Measurements from ENCODE around the gene POFUT2. TPM values are rescaled to one million over a fixed set of nuclear protein-coding genes. Genes with fewer than 3 reads are reported as not detected.

The POFUT2 gene
- total RNA-seq, 1 donor from 2014 or later = 9.0 TPM

- no peak overlapping the region for H3K4me3 ChIP-seq (ENCODE audit: low read depth, low read length)
- no peak for TF ChIP-seq CTCF (IDR thresholded peaks at IDR 0.05; ENCODE audit: insufficient read depth, low read length, severe bottlenecking)
- no peak for DNase-seq (ENCODE audit: low read depth)
- no peaks in the 10 kb centered on the region for H3K27me3 ChIP-seq (ENCODE audit: control insufficient read depth, insufficient read depth, low read length)
- FAIRE-seq = no peak
- no peaks in the 10 kb centered on the region for H3K36me3 ChIP-seq (ENCODE audit: control insufficient read depth, insufficient read depth, low read length)
These were observed 18.1 kb upstream of the POFUT2 start for GRCh38 chr21:45305836-45306235.

GRCh38 chr21:45304945-45305344 lies 17.2 kb upstream of the POFUT2 start:
- no peak for FAIRE-seq
- Histone ChIP-seq H3K36me3 (ENCODE audit: control insufficient read depth, insufficient read depth, low read length) (no peaks in the 10 kb centered on the region), H3K4me3 (ENCODE audit: low read depth, low read length) (no peak overlapping the region), H3K27me3 (ENCODE audit: control insufficient read depth, insufficient read depth, low read length) (no peaks in the 10 kb centered on the region)
- no peak for DNase-seq (ENCODE audit: low read depth)
- no peak for TF ChIP-seq CTCF (IDR thresholded peaks at IDR 0.05; ENCODE audit: insufficient read depth, low read length, severe bottlenecking)

- H3K27me3 ChIP-seq (ENCODE audit: control insufficient read depth, insufficient read depth, low read length) = no peaks in the 10 kb centered on the region
- DNase-seq (ENCODE audit: low read depth) = no peak
- FAIRE-seq = no peak
- TF ChIP-seq CTCF (IDR thresholded peaks at IDR 0.05; ENCODE audit: insufficient read depth, low read length, severe bottlenecking) = no peak
- no peaks in the 10 kb centered on the region for H3K36me3 ChIP-seq (ENCODE audit: control insufficient read depth, insufficient read depth, low read length)
- H3K4me3 ChIP-seq (ENCODE audit: low read depth, low read length) = no peak overlapping the region
These were observed 16.8 kb upstream of the POFUT2 start for GRCh38 chr21:45304476-45304830.

GRCh38 chr21:45303751-45304475 lies 16.2 kb upstream of the POFUT2 start:
- Histone ChIP-seq H3K27me3 (ENCODE audit: control insufficient read depth, insufficient read depth, low read length) (no peaks in the 10 kb centered on the region), H3K4me3 (ENCODE audit: low read depth, low read length) (no peak overlapping the region), H3K36me3 (ENCODE audit: control insufficient read depth, insufficient read depth, low read length) (no peaks in the 10 kb centered on the region)
- DNase-seq (ENCODE audit: low read depth) (no peak), FAIRE-seq (no peak)
- TF ChIP-seq CTCF (IDR thresholded peaks at IDR 0.05; ENCODE audit: insufficient read depth, low read length, severe bottlenecking) = no peak

- no peak for DNase-seq (ENCODE audit: low read depth)
- FAIRE-seq = no peak
These were observed 15.5 kb upstream of the POFUT2 start for GRCh38 chr21:45303091-45303615.

More at GRCh38 chr21:45303091-45303615, 15.5 kb upstream of the POFUT2 start:
- no peaks in the 10 kb centered on the region for H3K27me3 ChIP-seq (ENCODE audit: control insufficient read depth, insufficient read depth, low read length)
- no peak for TF ChIP-seq CTCF (IDR thresholded peaks at IDR 0.05; ENCODE audit: insufficient read depth, low read length, severe bottlenecking)
- no peaks in the 10 kb centered on the region for H3K36me3 ChIP-seq (ENCODE audit: control insufficient read depth, insufficient read depth, low read length)
- no peak overlapping the region for H3K4me3 ChIP-seq (ENCODE audit: low read depth, low read length)

All from bronchial epithelial cell (primary cell).